PC-3 (cell line): Measurements from ENCODE around the gene RPL15. TPM values are rescaled to one million over a fixed set of nuclear protein-coding genes. Genes with fewer than 3 reads are reported as not detected.

Experiments
- ATAC-seq: fragments of 200-7000 bp; cut with Tn5 transposase; 2 replicates; pipeline ENCODE4 v1.9.1; 2020; ENCODE audit warnings: mild to moderate bottlenecking, moderate library complexity
- BruUV-seq: library from RNA; stranded (reverse); fragments of 400-500 nt; replicated peaks from 2 replicates; lab custom pipeline; 2021; lab: Mats Ljungman, UMichigan
- CTCF ChIA-PET: fragments of 300-600 bp; sonication (Branson Sonifier 250); formaldehyde crosslinking; loops from one replicate; lab custom pipeline; 2022; ENCODE audit warnings: antibody characterized with exemption; lab: Charles Lee
- POLR2A ChIA-PET: fragments of 300-600 bp; sonication (Branson Sonifier 250); formaldehyde crosslinking; loops from one replicate; lab custom pipeline; 2022; ENCODE audit warnings: antibody characterized with exemption; ENCODE audit not compliant: unreplicated experiment; lab: Charles Lee
- DNase-seq: peaks from one replicate; pipeline ENCODE4 v3.0.0-alpha.2; 2015
- H2AFZ ChIP-seq: fragments of 300-600 bp; sonication (generic); 2 replicates; pipeline ENCODE4 v1.6.0; 2016; ENCODE audit warnings: antibody characterized with exemption, low read length
- H3F3A ChIP-seq: fragments of 300-600 bp; sonication (generic); one replicate; pipeline ENCODE4 v1.6.0; 2017; ENCODE audit warnings: antibody characterized with exemption, low read length, control low read depth, mild to moderate bottlenecking; ENCODE audit not compliant: unreplicated experiment
- H3K27ac ChIP-seq: fragments of 300-600 bp; sonication (generic); 2 replicates; pipeline ENCODE4 v1.5.1; 2016; ENCODE audit warnings: mild to moderate bottlenecking, low read length
- H3K27me3 ChIP-seq: fragments of 300-600 bp; sonication (generic); 2 replicates; pipeline ENCODE4 v1.6.1; 2016; ENCODE audit warnings: low read length, mixed read lengths
- H3K36me3 ChIP-seq: fragments of 300-600 bp; sonication (generic); 2 replicates; pipeline ENCODE4 v1.6.1; 2016; ENCODE audit warnings: low read depth, mixed run types, low read length, mixed read lengths
- H3K4me1 ChIP-seq: fragments of 300-600 bp; sonication (generic); 2 replicates; pipeline ENCODE4 v1.5.1; 2016; ENCODE audit warnings: low read length; ENCODE audit not compliant: insufficient read depth
- H3K4me2 ChIP-seq: fragments of 300-600 bp; sonication (generic); 2 replicates; pipeline ENCODE4 v1.6.0; 2016; ENCODE audit warnings: low read length
- H3K4me3 ChIP-seq: fragments of 300-600 bp; sonication (generic); 2 replicates; pipeline ENCODE4 v1.5.1; 2016; ENCODE audit warnings: mild to moderate bottlenecking, low read length, mixed read lengths
- H3K79me2 ChIP-seq: fragments of 300-600 bp; sonication (generic); 2 replicates; pipeline ENCODE4 v1.6.1; 2017; ENCODE audit warnings: low read length, mixed read lengths
- H3K9ac ChIP-seq: fragments of 300-600 bp; sonication (generic); 2 replicates; pipeline ENCODE4 v1.6.0; 2016; ENCODE audit warnings: mild to moderate bottlenecking, low read length
- H3K9me2 ChIP-seq: fragments of 300-600 bp; sonication (generic); replicated peaks from 2 replicates; pipeline ENCODE4 v1.6.1; 2016; ENCODE audit warnings: mixed run types, low read length, mixed read lengths
- H3K9me3 ChIP-seq: fragments of 300-600 bp; sonication (generic); 2 replicates; pipeline ENCODE4 v1.6.1; 2016; ENCODE audit warnings: low read length, mixed read lengths
- H4K20me1 ChIP-seq: fragments of 300-600 bp; sonication (generic); 2 replicates; pipeline ENCODE4 v1.6.1; 2016; ENCODE audit warnings: low read length, mixed read lengths
- EZH2 ChIP-seq: fragments of 300-600 bp; sonication (generic); IDR thresholded peaks from one replicate; pipeline ENCODE4 v1.6.1; 2017; ENCODE audit warnings: antibody characterized with exemption, mild to moderate bottlenecking, low read length; ENCODE audit not compliant: unreplicated experiment
- EZH2phosphoT487 ChIP-seq: fragments of 300-600 bp; sonication (generic); IDR thresholded peaks from 2 replicates; pipeline ENCODE4 v1.6.1; 2018; ENCODE audit warnings: mild to moderate bottlenecking, antibody characterized with exemption, low read length, borderline replicate concordance
- intact Hi-C: fragments of 100-400 bp; cut with micrococcal nuclease; formaldehyde crosslinking; loops from 2 replicates; pipeline ENCODE4 v1.9.0; 2023
- total RNA-seq: library from RNA; depleted of rRNA; stranded (reverse); fragments of >200 nt; gene quantifications from 2 replicates; pipeline ENCODE4 v1.2.3, GENCODE V29; 2014
- TF ChIP-seq, protein P1 (sequence below): fragments of 300-600 bp; sonication (generic); conservative IDR thresholded peaks from 2 replicates; pipeline ENCODE4 v1.5.1; 2017; ENCODE audit warnings: antibody characterized with exemption, low read depth, mild to moderate bottlenecking, low read length

RPL15 gene
- total RNA-seq, 1 experiment from 2014 or later: 1,904 TPM

DNA sequence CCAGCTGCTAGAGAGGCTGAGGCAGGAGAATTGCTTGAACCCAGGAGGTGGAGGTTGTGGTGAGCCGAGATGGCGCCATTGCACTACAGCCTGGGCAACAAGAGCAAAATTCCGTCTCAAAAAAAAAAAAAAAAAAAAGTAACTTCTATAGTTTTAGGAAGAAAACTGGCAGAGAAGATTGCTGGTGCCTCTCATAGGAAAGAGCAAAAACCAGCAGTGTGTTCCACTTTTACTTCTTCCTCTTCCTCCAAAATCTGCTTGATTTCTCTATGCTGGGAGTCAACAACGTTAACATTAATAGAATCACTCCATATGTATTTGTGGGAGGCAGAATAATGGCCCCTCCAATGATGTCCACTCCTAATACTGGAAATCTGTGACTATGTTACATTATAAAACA is 15.6 kb downstream of the RPL15 start:
- no peaks in the 10 kb centered on the region for H3K79me2 ChIP-seq
- H3K9me3 ChIP-seq: no peaks in the 10 kb centered on the region
- H3K27ac ChIP-seq: no peak overlapping the region
- no peak overlapping the region for H3K4me3 ChIP-seq
- no peaks in the 10 kb centered on the region for H4K20me1 ChIP-seq
- POLR2A ChIA-PET: no interaction called here
- no peaks in the 10 kb centered on the region for H3K27me3 ChIP-seq
- H3K36me3 ChIP-seq: no peaks in the 10 kb centered on the region
- no TSS peak for BruUV-seq
- CTCF ChIA-PET: no interaction called here
- TF ChIP-seq EZH2 (no peak), EZH2phosphoT487 (no peak)
- TF ChIP-seq, protein P1, sequence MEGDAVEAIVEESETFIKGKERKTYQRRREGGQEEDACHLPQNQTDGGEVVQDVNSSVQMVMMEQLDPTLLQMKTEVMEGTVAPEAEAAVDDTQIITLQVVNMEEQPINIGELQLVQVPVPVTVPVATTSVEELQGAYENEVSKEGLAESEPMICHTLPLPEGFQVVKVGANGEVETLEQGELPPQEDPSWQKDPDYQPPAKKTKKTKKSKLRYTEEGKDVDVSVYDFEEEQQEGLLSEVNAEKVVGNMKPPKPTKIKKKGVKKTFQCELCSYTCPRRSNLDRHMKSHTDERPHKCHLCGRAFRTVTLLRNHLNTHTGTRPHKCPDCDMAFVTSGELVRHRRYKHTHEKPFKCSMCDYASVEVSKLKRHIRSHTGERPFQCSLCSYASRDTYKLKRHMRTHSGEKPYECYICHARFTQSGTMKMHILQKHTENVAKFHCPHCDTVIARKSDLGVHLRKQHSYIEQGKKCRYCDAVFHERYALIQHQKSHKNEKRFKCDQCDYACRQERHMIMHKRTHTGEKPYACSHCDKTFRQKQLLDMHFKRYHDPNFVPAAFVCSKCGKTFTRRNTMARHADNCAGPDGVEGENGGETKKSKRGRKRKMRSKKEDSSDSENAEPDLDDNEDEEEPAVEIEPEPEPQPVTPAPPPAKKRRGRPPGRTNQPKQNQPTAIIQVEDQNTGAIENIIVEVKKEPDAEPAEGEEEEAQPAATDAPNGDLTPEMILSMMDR: no peak
- H3F3A ChIP-seq: no peaks in the 10 kb centered on the region
- H2AFZ ChIP-seq: no peak overlapping the region
- H3K9ac ChIP-seq: no peak overlapping the region
- H3K9me2 ChIP-seq: no peaks in the 10 kb centered on the region
- H3K4me1 ChIP-seq: peaks cover 3% of the 10 kb centered on the region; the same call in 1 of the 2 replicates
- intact Hi-C loops: no loop called here
- DNase-seq (no peak), ATAC-seq (no peak)
- no peak overlapping the region for H3K4me2 ChIP-seq

DNA sequence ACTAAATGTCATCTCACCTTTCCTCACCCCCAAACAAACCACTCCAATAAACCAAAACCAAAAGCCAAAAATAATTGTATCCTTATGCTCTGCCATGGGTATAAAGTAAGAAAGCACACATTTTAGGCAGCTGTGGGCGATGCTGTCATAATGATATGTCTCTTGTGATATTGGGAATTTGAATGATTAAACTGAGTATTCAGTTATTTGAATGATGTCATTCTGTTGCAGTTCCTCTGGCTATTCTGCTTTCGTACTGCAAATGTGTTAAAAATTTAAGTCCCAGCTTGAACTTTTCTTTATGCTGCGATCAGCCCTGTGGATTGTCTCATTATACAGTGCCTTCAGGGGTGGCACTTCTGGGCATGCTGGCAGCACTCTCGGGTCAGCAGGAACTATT is 17.3 kb downstream of the RPL15 start:
- no peaks in the 10 kb centered on the region for H3K9me3 ChIP-seq
- H3K27ac ChIP-seq: no peak overlapping the region
- intact Hi-C loops: no loop called here
- ChIA-PET POLR2A (no interaction called here), CTCF (no interaction called here)
- H3K27me3 ChIP-seq: no peaks in the 10 kb centered on the region
- no peaks in the 10 kb centered on the region for H3F3A ChIP-seq
- no peak overlapping the region for H3K9ac ChIP-seq
- H3K4me2 ChIP-seq: no peak overlapping the region
- no peak overlapping the region for H3K4me3 ChIP-seq
- DNase-seq (no peak), ATAC-seq (no peak)
- H4K20me1 ChIP-seq: no peaks in the 10 kb centered on the region
- TF ChIP-seq EZH2phosphoT487: no peak
- no peak for TF ChIP-seq EZH2
- TF ChIP-seq, protein P1: no peak
- BruUV-seq: no TSS peak
- H2AFZ ChIP-seq: no peak overlapping the region
- H3K9me2 ChIP-seq: no peaks in the 10 kb centered on the region
- H3K79me2 ChIP-seq: no peaks in the 10 kb centered on the region
- H3K4me1 ChIP-seq: no peaks in the 10 kb centered on the region
- H3K36me3 ChIP-seq: no peaks in the 10 kb centered on the region

DNA sequence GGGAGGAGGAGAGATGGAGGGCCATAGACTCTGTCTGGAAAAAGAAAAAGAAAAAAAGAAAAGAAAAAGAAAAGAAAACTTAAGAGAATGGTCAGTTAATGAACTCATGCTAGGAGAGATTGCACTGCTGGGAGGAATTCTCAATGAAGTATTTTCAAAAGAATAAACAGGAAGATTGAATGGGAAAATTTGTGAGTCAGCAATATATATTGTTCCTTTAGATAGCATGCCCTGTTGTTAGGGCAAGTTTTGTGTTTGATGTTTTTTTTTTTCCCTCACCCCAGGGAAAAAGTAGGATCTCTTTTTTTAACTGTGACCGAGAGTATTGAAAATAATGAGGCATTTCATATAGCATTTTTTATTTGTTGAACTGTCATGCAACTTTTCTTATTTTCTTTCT is 20.4 kb downstream of the RPL15 start:
- H3K27me3 ChIP-seq: no peaks in the 10 kb centered on the region
- ChIA-PET POLR2A (no interaction called here), CTCF (no interaction called here)
- no peak for TF ChIP-seq EZH2phosphoT487
- TF ChIP-seq, protein P1: no peak
- TF ChIP-seq EZH2: no peak
- H3K36me3 ChIP-seq: no peaks in the 10 kb centered on the region
- no peaks in the 10 kb centered on the region for H4K20me1 ChIP-seq
- H3K9me2 ChIP-seq: no peaks in the 10 kb centered on the region
- no peaks in the 10 kb centered on the region for H3K4me1 ChIP-seq
- BruUV-seq: no TSS peak
- H3K27ac ChIP-seq: no peak overlapping the region
- no peaks in the 10 kb centered on the region for H3K9me3 ChIP-seq
- H3F3A ChIP-seq: no peaks in the 10 kb centered on the region
- DNase-seq (no peak), ATAC-seq (no peak)
- H2AFZ ChIP-seq: no peak overlapping the region
- intact Hi-C loops: no loop called here
- H3K79me2 ChIP-seq: no peaks in the 10 kb centered on the region
- no peak overlapping the region for H3K9ac ChIP-seq
- no peak overlapping the region for H3K4me3 ChIP-seq
- H3K4me2 ChIP-seq: no peak overlapping the region
